Hepatocyte (in vitro differentiated cells): ENCODE results near the gene WNT6.

ENCODE experiments used
- CTCF ChIP-seq: fragments of 200-600 bp; sonication (generic); IDR thresholded peaks from 2 replicates; pipeline ENCODE4 v1.5.1; 2016; ENCODE audit warnings: antibody characterized with exemption, mild to moderate bottlenecking; ENCODE audit not compliant: poor library complexity
- EZH2 ChIP-seq: fragments of 200-600 bp; sonication (generic); IDR thresholded peaks from 2 replicates; pipeline ENCODE4 v1.6.1; 2016; ENCODE audit warnings: antibody characterized with exemption, mild to moderate bottlenecking, borderline replicate concordance

GRCh38 chr2:218877331-218877730 lies 17.7 kb downstream of the WNT6 start:
- TF ChIP-seq CTCF (no peak), EZH2 (no peak)
